ENCODE measurements around the gene ILKAP. TPM values are rescaled to one million over a fixed set of nuclear protein-coding genes. Genes with fewer than 3 reads are reported as not detected.

Gene ILKAP
- total RNA-seq, 1 experiment from 2014 or later, result 41.5 TPM

DNA sequence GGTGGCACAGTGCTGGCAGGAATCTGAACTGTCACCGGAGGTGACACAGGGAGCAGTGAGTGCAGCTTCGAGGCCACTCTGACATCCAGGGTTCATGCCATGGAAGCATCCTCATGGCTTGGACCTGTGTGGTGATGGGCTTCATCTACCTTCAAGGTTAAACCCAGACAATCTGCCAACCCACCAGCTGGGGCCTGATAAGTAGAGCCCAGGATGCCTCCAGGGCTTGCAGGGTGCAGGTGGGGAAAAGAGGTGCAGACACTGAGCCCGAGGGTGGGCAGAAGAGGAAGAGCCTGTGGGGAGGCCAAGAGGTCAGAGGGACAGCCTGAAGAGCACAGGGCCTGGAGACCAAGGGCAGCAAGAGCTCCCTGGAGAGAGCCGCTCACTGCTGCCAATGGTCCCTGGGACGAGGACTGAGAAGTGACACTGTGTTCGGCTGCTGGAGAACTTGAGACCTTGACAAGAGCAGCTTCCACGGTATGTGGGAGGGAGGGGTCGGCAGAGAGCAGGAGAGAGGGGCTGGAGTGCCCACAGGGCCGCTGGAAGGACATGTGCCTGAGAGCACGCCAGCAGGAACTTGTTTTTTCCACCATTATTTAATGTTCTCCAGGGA, 44.5 kb upstream of the ILKAP start:
- H3K79me1 ChIP-seq (ENCODE audit: insufficient read depth, low read depth, low read length, poor library complexity, severe bottlenecking), result no peaks in the 10 kb centered on the region
- H3K36me3 Mint-ChIP-seq (ENCODE audit: insufficient read depth in 1 of 3, low read depth in 3 of 3), result peaks cover 11 to 35% (median 14%) of the 10 kb centered on the region in 3 experiments
- no peak overlapping the region for H3K4ac ChIP-seq (ENCODE audit: low read depth, low read length)
- no peak overlapping the region for H3K23ac ChIP-seq (ENCODE audit: insufficient read length, low read depth, low read length)
- H3K14ac ChIP-seq (ENCODE audit: insufficient read depth, low read length), result no peak overlapping the region
- H3K27me3 Mint-ChIP-seq (ENCODE audit: low read depth), result peaks cover 2% of the 10 kb centered on the region; the same call in 1 of the 2 replicates
- no peak for DNase-seq
- H3K18ac ChIP-seq (ENCODE audit: insufficient read length, low read depth, low read length), result no peak overlapping the region
- H3K79me2 ChIP-seq (ENCODE audit: insufficient read depth, low read length), result no peaks in the 10 kb centered on the region
- no peaks in the 10 kb centered on the region for H4K20me1 ChIP-seq (ENCODE audit: control insufficient read depth, insufficient read depth, insufficient read length)
- H4K8ac ChIP-seq (replicated peaks; ENCODE audit: insufficient read length, low read depth, low read length), result no peak overlapping the region
- H2BK120ac ChIP-seq (ENCODE audit: low read depth, low read length, poor library complexity, severe bottlenecking), result no peak overlapping the region
- no peak overlapping the region for H3K4me2 ChIP-seq (ENCODE audit: insufficient read depth, insufficient read length, low read length)
- H2BK5ac ChIP-seq (ENCODE audit: insufficient read length, low read length), result no peak overlapping the region
- H3K23me2 ChIP-seq (ENCODE audit: insufficient read length, low read depth, low read length, poor library complexity, severe bottlenecking), result no peaks in the 10 kb centered on the region
- no peak overlapping the region for H3K4me3 Mint-ChIP-seq
- no peak overlapping the region for H2AFZ ChIP-seq (ENCODE audit: low read length)
- no peak overlapping the region for H3K27ac ChIP-seq (ENCODE audit: insufficient read length, low read depth, low read length)
- H4K5ac ChIP-seq (ENCODE audit: insufficient read length, low read depth, low read length), result no peak overlapping the region
- no CpG with 5 or more reads among the region's 10 CpGs for WGBS (ENCODE audit: extremely low coverage, insufficient read length, low lambda C conversion rate)
- no peak overlapping the region for H2BK15ac ChIP-seq (ENCODE audit: low read depth, low read length)
- H3K27me3 ChIP-seq (ENCODE audit: insufficient read depth, low read length), result no peaks in the 10 kb centered on the region
- H4K91ac ChIP-seq (ENCODE audit: insufficient read length, low read depth, low read length), result no peak overlapping the region
- H3K4me1 Mint-ChIP-seq, result peaks cover 4 to 7% of the 10 kb centered on the region in 2 experiments
- no peaks in the 10 kb centered on the region for H3K9me3 Mint-ChIP-seq
- H3K9me3 ChIP-seq (ENCODE audit: control insufficient read depth, low read depth, low read length), result no peaks in the 10 kb centered on the region
- no peak overlapping the region for H2AK5ac ChIP-seq (ENCODE audit: insufficient read length, low read length)
- TF ChIP-seq, protein P1, sequence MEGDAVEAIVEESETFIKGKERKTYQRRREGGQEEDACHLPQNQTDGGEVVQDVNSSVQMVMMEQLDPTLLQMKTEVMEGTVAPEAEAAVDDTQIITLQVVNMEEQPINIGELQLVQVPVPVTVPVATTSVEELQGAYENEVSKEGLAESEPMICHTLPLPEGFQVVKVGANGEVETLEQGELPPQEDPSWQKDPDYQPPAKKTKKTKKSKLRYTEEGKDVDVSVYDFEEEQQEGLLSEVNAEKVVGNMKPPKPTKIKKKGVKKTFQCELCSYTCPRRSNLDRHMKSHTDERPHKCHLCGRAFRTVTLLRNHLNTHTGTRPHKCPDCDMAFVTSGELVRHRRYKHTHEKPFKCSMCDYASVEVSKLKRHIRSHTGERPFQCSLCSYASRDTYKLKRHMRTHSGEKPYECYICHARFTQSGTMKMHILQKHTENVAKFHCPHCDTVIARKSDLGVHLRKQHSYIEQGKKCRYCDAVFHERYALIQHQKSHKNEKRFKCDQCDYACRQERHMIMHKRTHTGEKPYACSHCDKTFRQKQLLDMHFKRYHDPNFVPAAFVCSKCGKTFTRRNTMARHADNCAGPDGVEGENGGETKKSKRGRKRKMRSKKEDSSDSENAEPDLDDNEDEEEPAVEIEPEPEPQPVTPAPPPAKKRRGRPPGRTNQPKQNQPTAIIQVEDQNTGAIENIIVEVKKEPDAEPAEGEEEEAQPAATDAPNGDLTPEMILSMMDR (conservative IDR thresholded peaks at IDR 0.05), result no peak
- H3K9ac ChIP-seq (ENCODE audit: extremely low read depth, insufficient read length, low read length), result no peak overlapping the region
- H3K27ac Mint-ChIP-seq, result peak overlapping the region; percentile 39 to 87 (median 40); a peak in 2 of 7 replicates
- no peak overlapping the region for H2BK12ac ChIP-seq (ENCODE audit: insufficient read length, low read depth, low read length)
- no peaks in the 10 kb centered on the region for H3K4me1 ChIP-seq (ENCODE audit: insufficient read depth, low read length)
- H3K56ac ChIP-seq (ENCODE audit: insufficient read length, low read depth, low read length), result no peak overlapping the region
- H2BK20ac ChIP-seq (ENCODE audit: low read depth, low read length, poor library complexity, severe bottlenecking), result no peak overlapping the region
- H3T11ph ChIP-seq (ENCODE audit: low read length), result no peak overlapping the region

All from H9 (cell line).